Nucleus accumbens (tissue), 56 donors: Measurements from ENCODE around the gene MRPL55.
A peak's percentile ranks its signal among the peaks of the same experiment; 100 is the strongest.

Experiments used
- DNase-seq, 56 donors: peaks; one replicate each; lab custom pipeline; 2025; lab: John Stamatoyannopoulos, UW

MRPL55 gene

DNA sequence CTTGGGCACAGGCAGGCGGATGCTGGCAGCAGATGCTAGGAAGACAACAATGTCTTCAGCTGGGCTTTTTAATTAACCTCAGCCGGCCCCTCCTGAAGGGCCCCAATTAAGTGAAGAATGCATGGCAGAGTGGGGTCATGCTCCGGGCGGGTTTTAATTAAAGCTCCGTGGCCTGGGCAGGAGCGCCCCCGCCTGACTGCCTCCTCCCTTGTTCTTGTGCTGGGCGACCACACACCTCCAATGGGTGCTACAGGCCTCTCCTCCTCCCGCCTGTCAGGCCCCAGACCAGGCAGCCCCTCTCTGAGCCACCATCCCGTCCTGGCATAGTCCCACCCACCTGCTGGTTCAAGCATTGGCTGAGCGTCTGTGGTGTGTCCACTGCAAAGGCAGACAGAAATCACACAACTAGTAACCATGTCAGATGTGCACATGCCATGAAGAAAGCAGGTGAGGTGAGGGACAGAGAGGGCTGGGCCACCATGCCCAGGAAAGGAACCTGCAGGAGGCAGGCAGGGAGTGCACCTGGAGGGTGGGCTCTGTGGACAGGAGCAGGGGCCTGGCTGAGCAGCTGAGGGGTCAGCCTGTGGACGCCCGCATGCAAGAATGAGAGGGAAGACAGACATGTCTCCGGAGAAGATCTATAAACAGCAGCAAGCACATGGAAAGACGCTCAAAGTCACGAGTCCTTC, 35.1 kb downstream of the MRPL55 start:
- peak in 1 of 56 donors; percentile 22 for DNase-seq

DNA sequence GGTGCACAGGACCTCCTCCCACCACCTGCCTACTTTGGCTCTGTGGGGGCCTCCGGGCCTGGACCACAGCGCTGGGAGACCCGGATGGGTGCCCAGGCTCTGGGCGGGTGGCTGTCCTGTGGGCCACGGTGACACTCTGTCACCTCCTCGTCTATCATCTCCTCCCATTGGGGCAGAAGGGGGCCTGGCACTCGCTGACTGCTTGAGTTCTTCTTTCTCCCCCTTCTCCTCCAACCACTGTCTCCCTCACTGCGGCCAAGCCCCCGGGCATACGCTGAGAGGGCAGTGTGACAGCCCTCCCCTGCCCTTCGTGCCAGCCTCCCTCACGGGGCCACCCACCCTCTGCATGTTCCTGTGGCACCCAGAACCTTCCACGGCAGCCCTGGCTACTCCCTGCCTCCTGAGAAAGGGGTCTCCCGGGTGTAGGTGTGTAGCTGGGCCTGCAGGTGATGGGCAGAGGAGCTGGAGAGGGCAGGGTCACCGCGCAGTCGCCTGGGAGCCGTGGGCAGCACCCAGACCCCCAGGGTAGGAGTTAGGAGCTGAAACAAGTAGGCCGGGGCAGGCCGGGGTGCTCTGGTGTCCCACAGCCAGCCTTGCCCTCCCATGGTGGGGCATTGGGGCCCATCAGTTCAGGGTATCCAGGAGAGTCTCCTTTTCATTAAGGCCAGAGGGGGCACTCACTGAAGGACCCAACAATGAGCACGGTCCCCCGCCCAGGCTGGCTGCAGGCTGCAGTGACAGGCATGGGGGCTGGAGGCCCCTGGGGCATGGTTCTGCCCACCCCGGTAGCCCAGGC, 35.8 kb downstream of the MRPL55 start:
- DNase-seq = no peak

DNA sequence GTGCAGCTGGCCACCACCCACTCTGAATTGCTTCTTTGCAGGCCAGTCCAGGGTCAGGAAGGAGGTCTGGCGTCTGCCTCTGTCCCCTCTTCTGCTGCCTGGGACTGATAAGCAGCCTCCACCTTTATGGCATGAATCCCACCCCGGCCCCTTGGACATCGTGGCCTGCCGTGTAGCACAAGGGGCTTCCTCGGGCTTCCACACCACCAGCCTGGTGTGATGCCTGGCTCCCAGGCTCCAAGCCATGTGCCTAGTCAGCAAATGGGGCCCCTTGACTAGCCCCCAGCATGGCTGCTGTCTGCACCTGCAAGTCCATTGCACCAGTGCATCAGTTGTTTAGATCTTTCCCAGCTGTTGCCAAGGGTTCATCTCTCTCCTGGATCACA, 36.4 kb downstream of the MRPL55 start:
- no peak for DNase-seq

DNA sequence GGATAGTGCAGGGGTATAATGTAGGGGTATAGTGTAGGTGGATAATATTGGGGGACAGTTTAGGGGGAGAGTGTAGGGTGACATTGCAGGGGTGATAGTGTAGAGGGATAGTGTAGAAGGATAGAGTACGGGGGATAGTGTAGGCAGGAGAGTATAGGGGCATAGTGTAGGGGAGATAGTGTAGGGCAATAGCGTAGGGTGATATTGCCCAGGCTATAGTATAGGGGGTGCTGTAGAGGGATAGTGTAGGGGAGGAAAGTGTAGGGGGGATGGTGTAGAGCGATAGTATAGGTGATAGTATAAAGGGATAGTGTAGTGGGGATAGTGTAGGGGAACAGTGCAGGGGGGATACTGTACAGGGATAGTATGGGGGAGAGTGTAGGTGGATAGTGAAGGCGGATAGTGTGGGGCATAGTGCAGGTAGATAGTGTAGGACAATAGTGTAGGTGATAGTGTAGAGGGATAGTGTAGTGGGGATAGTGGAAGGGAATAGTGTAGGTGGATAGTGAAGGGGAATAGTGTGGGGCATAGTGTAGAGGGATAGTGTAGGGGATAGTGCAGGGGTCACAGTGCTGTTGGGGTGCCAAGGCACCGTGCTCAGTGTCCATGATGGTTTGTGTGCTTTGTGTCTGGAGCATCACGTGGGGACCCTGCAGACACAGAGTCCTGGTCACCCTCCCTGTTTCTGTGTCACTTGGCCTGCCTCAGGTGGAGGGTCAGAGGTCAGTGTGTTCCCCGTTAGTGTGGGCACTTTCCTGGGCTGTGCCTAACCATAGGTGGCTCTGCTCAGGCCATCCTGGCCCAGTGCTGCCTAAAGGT, 37.1 kb downstream of the MRPL55 start:
- no peak for DNase-seq

DNA sequence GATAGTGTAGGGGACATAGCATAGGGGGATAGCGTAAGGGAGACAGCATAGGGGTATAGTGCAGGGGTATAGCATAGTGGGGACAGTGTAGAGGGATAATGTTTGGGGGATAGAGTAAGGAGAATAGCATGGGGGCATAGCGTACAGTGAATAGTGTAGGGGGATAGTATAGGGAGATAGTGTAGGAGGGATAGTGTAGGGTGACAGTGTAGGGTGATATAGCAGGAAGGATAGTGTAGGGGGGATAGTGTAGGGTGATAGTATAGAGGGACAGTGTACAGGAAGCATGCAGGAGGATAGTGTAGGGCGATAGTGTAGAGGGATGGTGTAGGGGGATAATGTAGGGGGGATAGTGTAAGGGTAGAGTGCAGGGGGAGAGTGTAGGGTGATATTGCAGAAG, 38.2 kb downstream of the MRPL55 start:
- DNase-seq = no peak

DNA sequence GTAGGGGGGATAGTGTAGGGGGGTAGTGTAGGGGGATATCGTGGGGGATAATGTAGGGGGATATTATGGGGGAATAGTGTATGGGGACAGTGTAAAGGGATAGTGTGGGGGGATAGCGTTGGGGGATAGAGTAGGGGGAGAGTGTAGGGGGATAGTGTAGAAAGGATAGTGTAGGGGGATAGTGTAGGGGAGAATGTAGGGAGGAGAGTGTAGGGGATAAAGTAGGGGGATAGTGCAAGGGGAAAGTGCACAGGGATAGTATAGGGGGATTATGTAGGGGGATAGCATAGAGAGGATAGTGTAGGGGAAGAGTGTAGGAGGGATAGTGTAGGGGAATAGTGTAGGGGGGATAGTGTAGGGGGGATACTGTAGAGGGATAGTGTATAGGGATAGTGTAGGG, 38.9 kb downstream of the MRPL55 start:
- DNase-seq = no peak

DNA sequence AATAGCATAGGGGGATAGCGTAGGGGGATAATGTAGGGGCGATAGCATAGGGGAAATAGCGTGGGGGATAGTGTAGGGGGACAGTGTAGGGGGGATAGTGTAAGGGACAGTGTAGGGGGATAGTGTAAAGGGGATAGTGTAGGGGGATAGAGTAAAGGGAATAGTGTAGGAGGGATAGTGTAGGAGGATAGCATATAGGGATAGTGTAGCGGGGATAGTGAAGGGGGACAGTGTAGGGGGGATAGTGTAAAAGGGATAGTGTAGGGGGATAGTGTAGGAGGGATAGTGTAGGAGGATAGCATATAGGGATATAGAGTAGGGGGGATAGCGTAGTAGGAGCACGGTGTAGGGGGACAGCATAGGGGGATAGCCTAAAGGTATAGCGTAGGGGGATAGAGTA, 40.7 kb downstream of the MRPL55 start:
- no peak for DNase-seq

DNA sequence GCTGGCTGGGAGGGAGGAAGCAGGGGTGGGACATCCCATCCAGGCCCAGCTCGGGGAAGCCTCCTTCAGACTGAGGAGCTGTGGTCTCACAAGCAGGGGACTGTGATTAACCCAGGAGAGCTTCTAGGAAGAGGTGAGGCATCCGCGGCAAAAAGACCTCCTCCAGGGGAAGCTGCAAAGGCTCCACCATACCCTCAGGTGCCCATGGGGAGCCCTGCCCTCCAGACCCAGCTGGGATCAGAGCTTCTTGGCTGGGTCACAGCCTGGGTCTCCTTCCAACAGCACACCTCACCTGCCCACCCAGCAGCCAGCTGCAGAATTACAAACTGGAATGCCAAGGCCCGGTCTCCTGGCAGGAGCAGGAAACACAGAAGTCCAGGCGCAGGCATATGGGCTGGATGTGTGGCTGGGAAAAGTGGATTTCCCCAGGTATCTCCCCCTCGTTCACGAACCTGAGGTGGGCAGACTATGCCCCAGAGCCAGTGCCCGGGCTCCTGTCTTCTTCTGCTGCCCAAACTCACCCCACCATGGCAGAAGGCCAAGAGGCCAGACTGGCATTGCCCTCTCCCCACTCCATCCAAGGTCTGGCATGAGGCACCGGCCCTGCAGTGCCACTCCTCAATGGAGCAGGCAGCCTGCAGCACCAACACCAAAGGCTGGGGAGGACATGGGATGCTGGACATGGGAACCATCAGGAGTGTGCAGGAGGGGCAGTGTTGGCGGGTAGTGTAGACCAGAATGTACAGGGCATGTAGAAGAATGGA, 42.0 kb downstream of the MRPL55 start:
- no peak for DNase-seq

DNA sequence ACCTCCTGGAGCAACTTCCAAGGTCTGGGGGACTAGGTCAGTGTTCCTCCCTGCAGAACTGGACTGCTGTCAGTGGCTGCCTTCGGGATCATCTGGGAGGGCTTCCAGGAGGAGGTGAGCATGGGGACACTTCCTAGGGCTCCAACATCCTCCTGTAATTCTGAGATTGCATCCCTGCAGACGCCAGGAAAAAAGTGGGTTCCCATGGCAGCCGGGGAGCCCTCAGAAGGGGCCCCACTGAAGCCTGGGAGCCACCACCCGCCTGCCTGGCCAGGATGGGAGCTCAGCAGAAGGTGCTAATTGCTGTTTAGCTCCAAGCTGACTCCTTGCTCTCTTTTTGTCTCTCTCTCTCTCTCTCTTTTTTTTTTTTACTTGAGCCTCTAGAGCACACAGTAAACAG, 42.7 kb downstream of the MRPL55 start:
- no peak for DNase-seq

DNA sequence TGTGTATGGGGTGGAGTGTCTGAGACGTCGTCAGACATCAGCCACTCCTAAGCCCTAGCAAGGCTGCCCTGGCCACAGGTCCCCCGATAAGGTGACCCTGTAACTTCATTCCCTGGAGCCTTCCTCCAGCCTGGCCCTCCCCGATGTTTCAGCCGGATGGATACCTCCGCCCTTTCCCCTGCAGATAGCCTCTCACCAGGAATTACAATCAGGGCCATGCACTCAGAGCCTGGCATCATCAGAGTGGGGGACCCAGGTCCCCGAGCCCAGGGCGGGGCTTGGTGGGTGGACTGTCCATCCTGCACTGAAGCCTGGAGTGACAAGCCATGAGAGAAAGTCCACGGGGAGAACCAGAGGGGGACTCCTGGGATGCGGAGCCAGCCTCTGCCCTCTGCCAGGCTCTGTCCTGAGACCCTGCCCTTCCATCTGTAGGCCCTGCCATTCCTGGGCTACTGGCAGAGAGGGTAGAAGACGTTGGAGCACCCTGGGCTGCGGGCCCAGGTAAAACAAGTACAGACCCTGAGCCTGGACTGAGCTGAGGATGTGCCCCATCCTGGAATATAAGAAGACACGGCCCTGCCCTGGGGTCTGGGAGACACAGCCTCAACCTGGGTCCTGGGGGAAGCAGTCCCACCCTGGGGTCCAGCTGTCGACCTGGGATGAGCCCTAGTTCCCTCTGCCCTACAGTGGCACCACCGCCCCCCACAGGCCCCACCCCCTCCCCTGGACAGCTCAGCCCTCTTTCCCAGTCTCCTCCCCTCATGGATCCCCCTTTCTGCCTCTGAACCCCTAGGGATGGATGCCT, 43.4 kb downstream of the MRPL55 start:
- DNase-seq = no peak

DNA sequence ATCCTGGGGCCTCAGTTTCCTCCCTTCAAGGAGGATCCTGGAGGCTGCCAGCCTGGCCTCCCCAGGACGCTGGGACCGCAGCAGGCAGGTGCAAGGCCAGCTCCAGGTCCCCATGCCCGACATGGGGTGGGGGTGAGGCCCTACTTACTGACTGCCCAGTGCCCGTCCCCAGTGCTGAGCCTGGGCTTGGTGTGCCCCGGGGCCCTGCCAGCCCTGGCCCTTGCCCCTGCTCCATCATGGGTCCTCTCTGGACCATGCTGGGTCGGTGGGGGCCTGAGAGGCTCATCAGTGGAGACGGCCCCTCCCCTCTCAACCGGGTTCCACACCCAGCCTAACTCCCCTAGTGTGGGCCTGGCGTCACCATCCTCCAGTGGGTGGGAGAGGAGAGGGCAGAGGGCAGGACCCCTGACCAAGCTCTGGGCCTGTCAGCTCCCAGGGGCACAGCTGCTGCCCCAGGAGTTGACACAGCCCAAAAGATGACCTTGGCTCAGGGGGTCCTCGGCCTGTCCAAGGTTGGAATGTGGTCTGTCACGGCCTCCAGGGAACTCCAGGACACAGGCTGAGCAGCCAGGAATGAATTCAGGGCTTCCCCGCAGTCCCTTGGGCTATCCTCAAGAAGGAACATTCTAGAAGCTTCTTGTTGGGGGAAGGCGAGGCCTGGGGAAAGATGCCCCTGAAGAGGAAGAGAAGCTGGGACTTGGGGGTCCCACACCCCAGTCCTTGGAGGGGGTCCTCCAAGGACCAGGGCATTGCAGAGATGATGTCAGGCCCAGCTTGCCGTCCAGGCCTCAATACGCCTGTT, 44.2 kb downstream of the MRPL55 start:
- no peak for DNase-seq

DNA sequence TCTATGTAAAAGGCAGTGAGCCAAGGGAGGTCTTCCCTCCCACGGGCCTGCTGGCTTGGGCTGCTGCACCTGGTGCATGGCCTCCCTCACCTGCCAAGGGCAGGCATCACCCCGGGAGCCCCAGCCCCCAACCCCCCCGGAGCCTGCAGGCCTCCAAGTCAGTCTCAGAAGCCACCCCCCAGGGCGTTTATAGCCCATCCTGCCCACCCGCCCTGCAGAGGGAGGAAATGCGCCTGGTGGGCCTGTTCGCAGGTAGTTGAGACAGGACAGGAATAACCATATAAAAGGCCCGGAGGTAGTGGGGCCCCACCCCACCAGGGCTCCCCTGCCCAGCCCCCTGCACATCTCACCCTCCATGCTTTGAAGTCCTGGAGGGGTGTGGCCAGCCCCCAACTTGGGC, 44.8 kb downstream of the MRPL55 start:
- no peak for DNase-seq

DNA sequence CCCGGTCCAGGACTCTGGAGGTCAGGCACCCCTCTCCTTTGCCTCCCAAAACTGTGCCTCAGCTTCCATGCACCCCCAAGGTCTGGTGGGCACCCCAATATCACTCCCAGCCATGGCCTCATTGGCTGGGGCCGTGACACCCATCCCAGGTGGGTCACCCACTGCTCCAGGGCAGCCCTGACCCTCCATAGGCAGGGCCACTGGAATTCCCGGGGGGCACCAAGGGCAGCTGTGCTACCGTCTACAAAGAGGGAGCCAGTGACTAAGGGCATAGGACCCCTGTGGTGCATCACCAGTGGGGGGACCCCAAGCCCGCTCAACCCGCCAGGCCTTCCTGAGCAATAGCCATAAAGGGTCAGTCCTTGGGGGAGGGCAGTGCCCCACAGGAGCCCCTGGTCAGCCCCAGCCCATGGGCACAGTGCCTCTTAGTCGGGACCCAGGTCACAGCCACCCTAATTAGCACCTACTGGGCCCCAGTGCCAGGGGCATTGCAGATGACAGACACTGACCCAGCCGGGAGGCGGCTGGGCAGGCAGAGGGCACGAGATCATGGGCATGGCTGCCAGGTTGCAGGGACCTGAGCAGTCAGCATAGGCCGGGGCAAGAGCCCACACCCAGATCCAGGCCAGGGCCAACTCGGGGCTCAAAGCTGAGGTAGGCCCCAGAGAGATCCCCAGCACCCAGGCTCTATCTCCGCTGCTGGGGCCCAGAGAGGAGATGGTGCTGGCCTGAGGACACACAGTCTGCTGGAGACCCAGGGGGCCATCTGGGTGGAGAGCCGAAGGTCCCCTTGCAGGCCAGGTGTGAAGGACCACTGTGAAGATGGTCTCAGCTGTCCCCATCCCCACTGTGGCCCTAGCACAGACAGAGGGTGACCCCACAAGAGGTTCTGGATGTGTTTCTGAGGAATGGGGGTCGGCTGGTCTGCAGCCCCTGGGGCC, 45.6 kb downstream of the MRPL55 start:
- DNase-seq = no peak

DNA sequence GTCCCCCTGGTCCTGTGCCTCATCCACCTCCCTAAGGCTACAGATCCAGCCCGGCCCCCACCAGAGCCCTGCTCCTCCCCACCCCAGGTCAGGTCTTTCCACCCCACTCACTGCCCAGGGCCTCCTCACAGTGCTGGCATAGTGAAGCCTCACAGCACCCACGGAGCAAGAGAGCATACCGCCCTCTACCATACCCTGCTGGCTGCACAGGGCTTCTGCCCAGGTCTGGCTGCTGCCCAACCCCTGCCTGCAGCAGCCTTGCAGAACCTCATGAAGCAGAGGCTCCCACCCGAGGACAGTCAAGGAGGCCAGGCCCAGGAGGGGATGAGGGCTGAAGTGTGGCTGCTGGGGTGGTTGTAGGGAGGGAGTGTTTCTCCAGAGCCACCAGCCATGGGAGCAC, 46.3 kb downstream of the MRPL55 start:
- no peak for DNase-seq

DNA sequence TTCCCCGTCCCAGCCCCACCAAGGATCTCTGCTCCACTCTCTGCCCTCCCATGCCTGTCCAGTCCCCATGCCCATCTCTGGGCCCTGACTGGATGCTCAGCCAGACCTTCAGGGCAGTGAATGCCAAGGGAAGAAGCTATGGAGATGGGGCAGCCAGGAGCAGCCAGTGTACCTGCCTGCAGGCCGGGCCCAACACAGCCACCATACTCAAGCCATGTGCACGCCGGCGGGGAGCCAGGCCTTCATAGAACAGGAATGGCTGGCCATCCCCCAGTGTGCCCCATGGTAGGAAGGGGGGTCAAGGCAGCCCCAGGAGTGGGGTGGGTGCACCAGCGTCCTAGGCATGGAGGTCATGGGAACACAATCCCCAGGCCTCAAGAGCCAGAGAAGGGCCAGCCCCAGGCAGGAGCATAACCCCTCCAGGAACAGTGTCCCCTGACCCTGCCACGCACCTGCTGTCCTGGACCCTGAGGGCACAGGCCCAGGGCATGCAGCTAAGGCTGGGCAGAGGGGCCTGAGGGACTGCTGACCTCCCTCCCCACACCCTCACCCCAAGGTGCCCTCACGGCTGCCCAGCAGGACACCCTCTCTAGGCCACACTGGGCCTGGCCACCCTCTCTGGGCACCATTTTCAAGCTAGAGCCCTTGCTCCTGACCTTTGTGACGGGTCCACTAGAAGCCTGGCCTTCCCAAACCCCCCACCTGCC, 46.9 kb downstream of the MRPL55 start:
- no peak for DNase-seq

DNA sequence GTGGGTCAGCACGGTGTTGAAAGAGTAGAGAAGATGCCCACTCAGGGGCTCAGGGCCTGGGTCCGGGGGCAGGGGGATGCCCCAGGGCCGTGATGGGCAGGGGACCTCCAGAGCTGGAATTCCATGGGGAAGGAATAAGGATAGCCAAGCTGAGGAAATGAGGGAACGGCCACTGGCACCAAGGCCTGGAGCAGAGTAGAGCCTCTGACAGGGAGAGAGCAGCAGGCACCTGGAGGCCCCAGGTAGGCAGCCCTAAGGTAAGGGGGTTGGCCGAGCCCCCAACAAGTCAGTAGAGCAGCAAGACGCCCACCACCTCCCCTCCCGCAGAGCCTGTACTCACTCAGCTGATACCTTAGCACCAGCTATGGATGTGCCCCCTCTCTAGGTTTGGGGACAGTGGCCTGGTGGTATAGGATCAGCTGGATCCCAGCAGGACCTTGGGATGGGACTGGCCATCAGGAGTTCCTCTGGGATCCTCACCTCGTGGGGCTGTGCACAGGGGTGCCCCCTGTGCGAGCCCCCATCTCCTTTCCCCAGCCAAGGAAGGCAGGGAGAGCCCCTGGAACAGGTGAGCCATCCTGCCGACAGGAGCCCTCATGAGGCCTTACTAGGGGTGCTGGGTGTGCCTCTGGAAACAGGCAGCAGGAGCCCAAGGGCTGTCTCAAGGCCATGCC, 47.6 kb downstream of the MRPL55 start:
- no peak for DNase-seq
